GM04504 (cell line): ENCODE measurements around the gene HMGN5.

Experiments
- DNase-seq: peaks from one replicate; pipeline ENCODE4 v3.0.0-alpha.2; 2012; ENCODE audit warnings: low read depth

Gene HMGN5

GRCh38 chrX:81201671-81202455 is at the start of gene HMGN5, which contains the start of gene SH3BGRL:
Gene HMGN5, minus strand, starts transcription at chrX:81201913. Its CDS starts 80,364 bp downstream, at chrX:81121549.
Gene SH3BGRL, plus strand, starts transcription at chrX:81202102. Its CDS starts 99 bp downstream, at chrX:81202201.
- DNase-seq = peak; percentile 68

- no peak for DNase-seq
These were observed 40.0 kb upstream of the HMGN5 start for GRCh38 chrX:81241753-81242152.

GRCh38 chrX:81240701-81241331 is 39.1 kb upstream of the HMGN5 start:
- DNase-seq = no peak

- DNase-seq = no peak
These were observed 36.5 kb upstream of the HMGN5 start for GRCh38 chrX:81238166-81238565.

GRCh38 chrX:81237516-81237915 is 35.8 kb upstream of the HMGN5 start:
- DNase-seq = no peak

GRCh38 chrX:81232218-81232617 is 30.5 kb upstream of the HMGN5 start:
- DNase-seq = no peak

- no peak for DNase-seq
These were observed 29.8 kb upstream of the HMGN5 start for GRCh38 chrX:81231476-81231875.

- no peak for DNase-seq
These were observed 28.2 kb upstream of the HMGN5 start for GRCh38 chrX:81229901-81230300.

- DNase-seq = no peak
These were observed 27.5 kb upstream of the HMGN5 start for GRCh38 chrX:81229229-81229628.

- no peak for DNase-seq
These were observed 14.0 kb upstream of the HMGN5 start for GRCh38 chrX:81215685-81216084.

- DNase-seq = no peak
These were observed 7.2 kb upstream of the HMGN5 start for GRCh38 chrX:81208916-81209315.

- DNase-seq = no peak
These were observed 4.8 kb upstream of the HMGN5 start for GRCh38 chrX:81206476-81206875.

GRCh38 chrX:81205551-81205950 is 3.8 kb upstream of the HMGN5 start:
- no peak for DNase-seq

- DNase-seq = no peak
These were observed 1.2 kb upstream of the HMGN5 start for GRCh38 chrX:81202943-81203342.

- DNase-seq = no peak
These were observed 725 bp upstream of the HMGN5 start for GRCh38 chrX:81202456-81202819.

- no peak for DNase-seq
These were observed 642 bp downstream of the HMGN5 start for GRCh38 chrX:81201071-81201470.

GRCh38 chrX:81195712-81196111 is 6.0 kb downstream of the HMGN5 start:
- peak; percentile 16 for DNase-seq

- no peak for DNase-seq
These were observed 6.5 kb downstream of the HMGN5 start for GRCh38 chrX:81195259-81195658.

- peak; percentile 6 for DNase-seq
These were observed 27.4 kb downstream of the HMGN5 start for GRCh38 chrX:81174286-81174685.

GRCh38 chrX:81168391-81168790 is 33.3 kb downstream of the HMGN5 start:
- DNase-seq = no peak

GRCh38 chrX:81121513-81122363 is 80.0 kb downstream of the HMGN5 start:
- DNase-seq = peak; percentile 69

GRCh38 chrX:81120936-81121371 is 80.8 kb downstream of the HMGN5 start:
- peak; percentile 10 for DNase-seq
